ENCODE data around the gene HSD11B1L. TPM values are rescaled to one million over a fixed set of nuclear protein-coding genes. Genes with fewer than 3 reads are reported as not detected.
"Not testable (repeated sequence)": the region's sequence is repeated elsewhere in the genome, so short reads cannot be mapped to it uniquely, and the experiment has no call there.

Gene HSD11B1L
- polyA plus RNA-seq, 3 donors: 8.2 to 14.0 (median 12.0) TPM

DNA sequence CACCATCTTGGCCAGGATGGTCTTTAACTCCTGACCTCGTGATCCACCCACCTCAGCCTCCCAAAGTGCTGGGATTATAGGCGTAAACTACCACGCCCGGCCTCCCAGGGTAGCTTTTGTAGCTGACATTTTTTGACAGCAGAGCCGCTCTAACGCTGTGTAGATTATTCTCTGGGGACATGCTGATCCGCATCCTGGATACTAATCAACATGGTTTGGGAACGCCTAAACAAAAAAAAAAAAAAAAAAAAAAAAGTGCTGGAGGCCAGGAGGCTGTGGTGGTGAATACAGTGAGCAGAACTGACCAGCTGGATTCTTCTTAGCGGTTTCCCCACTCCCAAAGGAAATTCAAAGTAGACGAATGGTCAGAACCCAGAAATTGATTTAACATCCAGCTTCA lies 34.0 kb downstream of the HSD11B1L start:
- DNase-seq (ENCODE audit: extremely low read depth in 1 of 11, low read depth in 9 of 11, low spot score in 4 of 11): no peak

DNA sequence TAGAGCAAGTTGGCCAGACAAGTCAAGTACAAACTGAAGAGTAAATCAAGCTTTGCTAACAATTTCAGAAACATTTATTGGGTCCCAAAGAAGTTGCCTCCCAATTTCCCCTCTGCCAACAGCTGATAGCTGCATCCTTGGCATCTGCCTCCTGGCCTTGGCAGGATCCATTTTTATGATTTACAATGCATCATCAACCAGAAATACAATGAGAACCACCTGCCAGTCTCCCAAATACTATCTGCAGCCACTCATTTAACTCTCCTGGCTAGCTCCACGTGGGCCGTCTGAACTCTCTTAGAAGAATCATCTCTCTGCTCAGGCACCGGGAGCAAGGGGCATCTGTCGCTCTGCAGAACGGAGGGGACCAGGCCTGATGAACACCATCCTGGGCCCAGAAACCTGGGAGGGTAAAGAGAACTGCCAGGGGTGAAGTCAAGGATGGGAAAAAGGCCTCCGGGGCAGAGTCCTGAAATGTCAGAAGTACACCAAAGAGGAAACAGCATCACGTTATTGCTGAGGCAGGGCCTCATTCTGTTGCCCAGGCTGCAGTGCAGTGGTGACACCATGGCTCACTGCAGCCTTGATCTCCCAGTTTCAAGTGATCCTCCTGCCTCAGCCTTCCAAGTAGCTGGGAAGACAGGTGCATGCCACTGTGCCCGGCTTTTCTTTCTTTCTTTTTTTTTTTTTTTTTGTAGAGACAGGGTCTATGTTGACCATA lies 36.5 kb downstream of the HSD11B1L start:
- no peak for DNase-seq (ENCODE audit: extremely low read depth in 1 of 11, low read depth in 9 of 11, low spot score in 4 of 11)

DNA sequence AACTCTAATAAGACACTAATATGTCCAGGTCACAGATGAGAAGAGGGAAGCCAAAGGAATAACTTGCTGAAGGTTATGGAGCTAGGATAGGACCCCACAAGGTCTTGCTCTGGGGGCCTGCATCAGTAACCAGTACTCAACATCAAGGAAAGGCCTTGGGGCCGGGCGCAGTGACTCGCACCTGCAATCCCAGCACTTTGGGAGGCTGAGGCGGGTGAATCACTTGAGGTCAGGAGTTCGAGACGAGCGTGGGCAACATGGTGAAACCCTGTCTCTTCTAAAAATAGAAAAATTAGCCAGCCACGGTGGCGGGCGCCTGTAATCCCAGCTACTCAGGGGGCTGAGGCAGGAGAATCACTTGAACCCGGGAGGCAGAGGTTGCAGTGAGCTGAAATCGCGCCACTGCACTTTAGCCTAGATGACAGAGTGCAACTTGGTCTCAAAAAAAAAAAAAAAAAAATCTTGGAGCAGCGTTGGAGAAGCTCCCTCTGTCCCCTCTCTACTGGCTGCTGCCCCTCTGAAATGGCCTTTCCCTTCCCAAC lies 37.3 kb downstream of the HSD11B1L start:
- no peak for DNase-seq (ENCODE audit: extremely low read depth in 1 of 11, low read depth in 9 of 11, low spot score in 4 of 11)

DNA sequence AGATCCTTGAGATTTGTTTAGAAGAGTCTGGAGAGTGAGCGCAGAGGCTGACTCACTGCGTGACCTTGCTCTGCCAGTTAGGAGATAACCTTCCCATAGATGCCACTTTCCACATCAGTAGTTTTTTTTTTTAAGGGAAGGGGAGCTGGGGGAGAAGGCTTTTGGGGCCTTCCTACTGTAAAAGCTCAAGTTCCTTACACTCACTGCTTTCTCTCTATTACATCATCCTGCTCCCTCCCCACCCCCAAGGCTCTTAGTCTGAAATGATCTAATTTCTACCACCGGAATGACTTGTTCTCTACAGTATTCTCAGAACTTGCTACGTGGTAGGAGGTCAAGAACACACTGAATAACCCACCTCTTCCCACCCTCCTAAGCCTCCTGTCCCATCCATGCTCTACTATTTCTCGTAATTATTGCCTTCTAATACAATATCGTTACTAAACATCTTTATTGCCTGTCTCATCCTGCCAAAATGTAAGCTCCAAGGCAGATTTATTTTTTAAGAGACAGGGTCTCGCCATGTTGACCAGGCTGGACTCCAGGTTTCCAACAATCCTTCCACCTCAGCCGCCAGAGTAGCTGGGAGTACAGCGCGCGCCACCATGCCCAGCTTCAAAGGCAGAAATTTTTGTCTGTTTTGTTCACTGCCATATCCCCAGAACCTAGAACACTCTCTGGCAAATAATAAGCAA lies 37.9 kb downstream of the HSD11B1L start:
- DNase-seq (ENCODE audit: extremely low read depth in 1 of 11, low read depth in 9 of 11, low spot score in 4 of 11): no peak

DNA sequence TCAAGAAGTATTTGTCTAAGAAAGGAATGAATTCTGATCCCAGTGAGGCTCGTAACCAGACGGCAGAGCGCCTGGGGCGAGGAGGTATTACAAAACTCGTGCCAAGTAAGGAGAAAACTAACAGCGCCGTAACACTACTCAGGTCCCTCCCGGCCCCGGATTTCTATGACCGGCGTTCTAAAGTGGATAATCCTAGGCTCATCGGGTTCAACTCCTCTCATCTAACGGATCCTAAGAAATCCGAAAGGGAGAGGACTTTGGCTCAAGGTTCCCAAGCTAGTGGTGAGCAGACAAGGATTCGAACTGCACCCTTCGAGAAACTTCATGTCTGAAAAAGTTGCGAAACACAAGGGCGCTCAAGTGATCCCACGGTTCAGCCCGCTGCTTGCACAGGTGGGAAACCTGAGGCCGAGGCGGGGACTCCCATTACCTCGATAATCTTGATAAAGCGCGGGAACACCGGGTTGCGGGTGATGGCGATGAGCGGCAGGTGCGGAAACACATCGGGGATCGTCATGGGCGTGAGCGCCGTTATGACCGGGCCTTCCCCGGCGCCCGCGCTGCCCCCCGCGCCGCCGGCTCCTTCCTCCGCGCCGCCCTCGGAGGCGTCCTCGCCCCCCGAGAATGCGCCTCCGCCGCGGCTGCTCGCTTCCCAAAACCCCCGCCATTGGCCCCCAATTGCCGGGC lies 38.6 kb downstream of the HSD11B1L start:
- peak in 1 of 11 donors; percentile 5 for DNase-seq (ENCODE audit: extremely low read depth in 1 of 11, low read depth in 9 of 11, low spot score in 4 of 11)

DNA sequence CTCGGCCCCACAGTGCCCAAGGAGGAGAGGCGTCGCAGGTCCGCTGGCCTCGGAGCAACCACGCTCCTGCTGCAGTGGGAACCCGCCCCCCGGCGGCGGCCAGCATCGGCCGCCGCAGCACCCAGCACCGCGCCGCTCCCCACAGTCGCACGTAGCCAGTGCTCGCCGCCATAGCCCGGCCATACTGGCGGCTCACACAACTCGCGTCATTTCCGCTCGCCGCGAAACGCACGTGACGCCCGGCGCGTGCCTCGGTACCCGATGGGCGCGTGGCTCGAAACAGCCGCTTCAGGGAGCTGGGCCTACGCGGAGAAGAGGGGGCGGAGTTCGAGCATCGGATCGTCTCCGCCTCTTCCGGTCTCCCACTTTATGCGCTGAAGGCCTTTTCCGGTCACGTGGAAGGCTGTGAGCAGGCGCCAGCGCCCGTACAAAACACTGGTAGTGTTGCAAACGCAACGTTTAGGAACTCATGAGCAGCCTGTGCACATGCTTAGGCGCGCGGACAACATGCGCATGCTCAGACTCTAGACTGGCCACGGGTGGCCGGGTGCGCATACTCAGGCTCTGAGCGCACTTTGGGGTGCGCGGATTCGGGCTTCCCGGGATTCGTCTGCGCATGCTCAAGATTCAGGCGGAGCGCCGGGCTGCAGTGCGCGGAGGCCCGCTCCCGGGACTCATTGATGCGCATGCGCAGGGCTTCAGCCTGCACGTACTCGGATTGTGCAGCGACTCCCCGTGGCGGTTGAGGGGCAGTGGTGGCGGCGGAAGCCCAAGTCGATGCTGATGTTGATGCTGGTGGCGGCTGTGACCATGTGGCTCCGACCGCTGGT lies 39.3 kb downstream of the HSD11B1L start, which contains the start of the genes CATSPERD and LONP1:
Gene CATSPERD, plus strand, starts transcription at position 677 of the 830 bp plus-strand sequence. Its CDS starts 101 bp downstream, at position 778.
Gene LONP1, minus strand, starts transcription at position 186 of the 830 bp plus-strand sequence. Its CDS starts 14 bp downstream, at position 172.
- DNase-seq (ENCODE audit: extremely low read depth in 1 of 11, low read depth in 9 of 11, low spot score in 4 of 11): peak; percentile 98 to 99 (median 99)

DNA sequence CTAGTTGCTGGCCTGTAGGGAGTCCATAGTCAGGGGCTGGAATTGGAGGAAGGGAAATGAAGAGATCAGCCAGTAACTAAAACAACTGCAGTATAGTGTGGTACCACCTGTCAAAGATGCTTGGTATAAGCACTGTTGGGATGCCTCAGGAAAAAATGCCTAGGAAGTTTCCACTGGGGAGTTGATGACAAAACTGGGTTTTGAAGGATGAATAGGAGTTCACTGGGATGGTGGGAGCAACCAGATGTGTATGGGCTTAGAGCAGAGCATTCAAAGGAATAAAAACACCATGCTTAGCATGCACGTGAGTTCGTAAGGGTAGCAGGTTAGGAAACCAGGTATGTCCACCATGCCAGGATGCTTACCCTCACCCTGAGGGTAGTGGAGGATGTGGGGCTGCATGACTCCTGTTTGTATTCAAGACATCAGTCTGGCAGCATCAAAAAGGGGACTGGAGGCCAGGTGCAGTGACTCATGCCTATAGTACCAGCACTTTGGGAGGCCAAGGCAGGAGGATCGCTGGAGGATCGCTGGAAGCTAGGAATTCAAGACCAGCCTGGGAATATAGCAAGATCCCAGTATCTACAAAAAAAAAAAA lies 46.7 kb downstream of the HSD11B1L start:
- DNase-seq (ENCODE audit: extremely low read depth in 1 of 11, low read depth in 9 of 11, low spot score in 4 of 11): no peak

DNA sequence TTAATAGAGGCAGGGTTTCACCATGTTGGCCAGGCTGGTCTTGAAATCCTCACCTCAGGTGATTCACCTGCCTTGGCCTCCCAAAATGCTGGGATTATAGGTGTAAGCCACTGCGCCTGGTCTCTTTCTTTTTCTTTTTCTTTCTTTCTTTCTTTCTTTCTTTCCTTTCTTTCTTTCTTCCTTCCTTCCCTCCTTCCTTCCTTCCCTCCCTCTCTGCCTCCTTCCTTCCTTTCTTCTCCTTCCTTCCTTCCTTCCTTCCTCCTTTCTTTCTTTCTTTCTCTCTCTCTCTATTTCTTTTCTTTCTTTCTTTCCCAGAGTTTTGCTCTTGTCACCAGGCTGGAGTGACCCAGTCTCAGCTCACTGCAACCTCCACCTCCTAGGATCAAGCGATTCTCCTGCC lies 52.3 kb downstream of the HSD11B1L start:
- DNase-seq (ENCODE audit: extremely low read depth in 1 of 11, low read depth in 9 of 11, low spot score in 4 of 11): not testable (repeated sequence)

Other genes with a start within 250 kb of the HSD11B1L start
- gene ZNRF4, start 225.6 kb upstream of the HSD11B1L start, polyA plus RNA-seq (ENCODE audit: insufficient read length in 3 of 3): not detected
- gene TINCR, start 113.1 kb upstream of the HSD11B1L start, polyA plus RNA-seq (ENCODE audit: insufficient read length in 3 of 3): 1 to 10 TPM in 1 of 3 donors, under 1 TPM in 2; 0.49 to 1.0 (median 0.65) TPM
- 100 to 1,000 TPM in 1 of 3 donors, 10 to 100 TPM in 2; 77.7 to 108 (median 84.4) TPM for gene SAFB2, start 58.3 kb upstream of the HSD11B1L start, polyA plus RNA-seq (ENCODE audit: insufficient read length in 3 of 3)
- gene SAFB, start 57.9 kb upstream of the HSD11B1L start, polyA plus RNA-seq (ENCODE audit: insufficient read length in 3 of 3): 100 to 1,000 TPM; 152 to 176 (median 154) TPM
- 10 to 100 TPM; 26.1 to 53.3 (median 45.5) TPM for gene MICOS13, start 511 bp upstream of the HSD11B1L start, polyA plus RNA-seq (ENCODE audit: insufficient read length in 3 of 3)
- 1,000 to 10,000 TPM in 1 of 3 donors, 100 to 1,000 TPM in 2; 596 to 1,019 (median 781) TPM for gene RPL36, start 9.3 kb downstream of the HSD11B1L start, polyA plus RNA-seq (ENCODE audit: insufficient read length in 3 of 3)
- gene LONP1, start 39.1 kb downstream of the HSD11B1L start, polyA plus RNA-seq (ENCODE audit: insufficient read length in 3 of 3): 10 to 100 TPM; 44.3 to 75.0 (median 68.9) TPM
- not detected for gene CATSPERD, start 39.6 kb downstream of the HSD11B1L start, polyA plus RNA-seq (ENCODE audit: insufficient read length in 3 of 3)
- gene PRR22, start 103.7 kb downstream of the HSD11B1L start, polyA plus RNA-seq (ENCODE audit: insufficient read length in 3 of 3): 1 to 10 TPM; 2.4 to 5.0 (median 2.5) TPM
- 10 to 100 TPM; 21.2 to 35.0 (median 31.2) TPM for gene DUS3L, start 110.1 kb downstream of the HSD11B1L start, polyA plus RNA-seq (ENCODE audit: insufficient read length in 3 of 3)
- gene NRTN, start 124.0 kb downstream of the HSD11B1L start, polyA plus RNA-seq (ENCODE audit: insufficient read length in 3 of 3): 1 to 10 TPM; 2.3 to 3.8 (median 3.6) TPM
- 10 to 100 TPM; 10.4 to 20.7 (median 14.1) TPM for gene FUT6, start 158.7 kb downstream of the HSD11B1L start, polyA plus RNA-seq (ENCODE audit: insufficient read length in 3 of 3)
- gene FUT3, start 170.4 kb downstream of the HSD11B1L start, polyA plus RNA-seq (ENCODE audit: insufficient read length in 3 of 3): 1 to 10 TPM in 1 of 3 donors, under 1 TPM in 2; 0.40 to 1.9 (median 0.89) TPM
- gene FUT5, start 189.5 kb downstream of the HSD11B1L start, polyA plus RNA-seq (ENCODE audit: insufficient read length in 3 of 3): under 1 TPM in 2 of 3 donors, not detected in 1; 0.06 to 0.17 TPM
- gene NDUFA11, start 222.8 kb downstream of the HSD11B1L start, polyA plus RNA-seq (ENCODE audit: insufficient read length in 3 of 3): 100 to 1,000 TPM; 130 to 197 (median 179) TPM
- 10 to 100 TPM in 1 of 3 donors, 1 to 10 TPM in 2; 5.7 to 10.9 (median 5.9) TPM for gene VMAC, start 223.8 kb downstream of the HSD11B1L start, polyA plus RNA-seq (ENCODE audit: insufficient read length in 3 of 3)
- gene CAPS, start 233.2 kb downstream of the HSD11B1L start, polyA plus RNA-seq (ENCODE audit: insufficient read length in 3 of 3): 10 to 100 TPM; 16.6 to 43.9 (median 29.6) TPM